ENCODE results near the gene RABEP1. TPM values are rescaled to one million over a fixed set of nuclear protein-coding genes. Genes with fewer than 3 reads are reported as not detected.

Gene RABEP1
- polyA plus RNA-seq, 1 of the 3 experiments (the other 2 are of a cell fraction), result 9.7 TPM

DNA sequence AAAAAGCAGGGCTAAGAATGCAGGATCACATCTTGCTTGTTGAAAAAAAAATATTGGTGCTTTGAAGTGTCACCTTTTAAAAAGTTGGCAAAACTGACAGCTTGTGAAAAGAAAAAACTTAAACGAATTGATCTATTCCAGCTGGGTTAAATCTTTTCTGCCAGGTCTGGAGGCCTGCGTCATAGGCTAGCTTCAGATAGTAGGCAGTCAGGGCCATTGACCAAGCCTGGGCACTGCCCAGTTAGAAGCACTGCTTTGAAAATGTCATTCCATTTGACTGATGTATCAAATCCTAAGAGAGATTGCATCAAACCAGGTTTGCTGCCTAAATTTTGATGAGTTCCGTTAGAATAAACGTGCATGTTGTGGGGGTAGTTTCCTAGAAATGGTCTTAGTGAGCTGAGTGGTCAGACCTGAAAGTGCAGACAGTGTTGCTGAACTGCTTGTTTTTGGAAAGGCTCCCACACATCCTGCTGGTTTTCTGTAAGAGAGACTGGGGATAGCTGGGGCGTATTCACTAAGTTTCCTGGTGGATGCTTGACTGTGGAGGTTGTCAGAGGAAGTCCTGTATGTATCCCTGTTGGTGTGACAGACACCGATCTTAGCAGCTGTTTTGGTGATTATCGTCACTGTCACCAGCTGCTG lies 98.5 kb downstream of the RABEP1 start:
- Histone ChIP-seq H3K4me1 (ENCODE audit: control insufficient read depth in 1 of 2, insufficient read depth in 2 of 2, low read depth in 1 of 2, low read length in 1 of 2) (no peaks in the 10 kb centered on the region), H3F3A (replicated peaks; ENCODE audit: insufficient read depth) (peaks cover 15% of the 10 kb centered on the region), H3K4me3 (ENCODE audit: low read depth in 2 of 2, low read length in 1 of 2) (no peak overlapping the region), H3K27me3 (ENCODE audit: insufficient read depth) (no peaks in the 10 kb centered on the region), H3K36me3 (replicated peaks in 1 of 2; ENCODE audit: control insufficient read depth in 1 of 2, insufficient read depth in 2 of 2, low read length in 1 of 2) (peaks cover 70 to 75% of the 10 kb centered on the region in 2 experiments), H3K9me3 (no peaks in the 10 kb centered on the region), H3K4me2 (no peak overlapping the region), H3K79me2 (ENCODE audit: insufficient read depth) (no peaks in the 10 kb centered on the region), H2AFZ (ENCODE audit: low read depth) (no peak overlapping the region), H3K9ac (no peak overlapping the region), H3K9me2 (no peaks in the 10 kb centered on the region), H3K27ac (ENCODE audit: low read depth in 2 of 2, low read length in 1 of 2) (no peak overlapping the region; a peak in 1 of 4 replicates), H4K20me1 (ENCODE audit: insufficient read depth) (no peaks in the 10 kb centered on the region)
- CTCF ChIA-PET, result interaction anchor here (1.4 kb wide), 1 partner anchor 9 kb away, joined by 3 read pairs; no protein-coding TSS in a partner anchor
- WGBS (ENCODE audit: low lambda C conversion rate), result 88% methylated on average over 7 of the region's 7 CpGs
- POLR2A ChIA-PET, result interaction anchor here (0.6 to 0.9 kb wide), 3 partner anchors 15 to 268 kb away, joined by 3 to 4 read pairs (median 4); no protein-coding TSS in a partner anchor
- TF ChIP-seq, protein P1, sequence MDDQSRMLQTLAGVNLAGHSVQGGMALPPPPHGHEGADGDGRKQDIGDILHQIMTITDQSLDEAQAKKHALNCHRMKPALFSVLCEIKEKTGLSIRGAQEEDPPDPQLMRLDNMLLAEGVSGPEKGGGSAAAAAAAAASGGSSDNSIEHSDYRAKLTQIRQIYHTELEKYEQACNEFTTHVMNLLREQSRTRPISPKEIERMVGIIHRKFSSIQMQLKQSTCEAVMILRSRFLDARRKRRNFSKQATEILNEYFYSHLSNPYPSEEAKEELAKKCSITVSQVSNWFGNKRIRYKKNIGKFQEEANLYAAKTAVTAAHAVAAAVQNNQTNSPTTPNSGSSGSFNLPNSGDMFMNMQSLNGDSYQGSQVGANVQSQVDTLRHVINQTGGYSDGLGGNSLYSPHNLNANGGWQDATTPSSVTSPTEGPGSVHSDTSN (IDR thresholded peaks at IDR 0.05), result no peak
- TF ChIP-seq FOXM1 (IDR thresholded peaks at IDR 0.05; ENCODE audit: low read depth), result no peak
- TF ChIP-seq NRF1 (IDR thresholded peaks at IDR 0.05; ENCODE audit: low read depth, low read length), result no peak
- no peak for TF ChIP-seq RCOR1 (IDR thresholded peaks at IDR 0.05; ENCODE audit: low read length)
- TF ChIP-seq, protein P2, sequence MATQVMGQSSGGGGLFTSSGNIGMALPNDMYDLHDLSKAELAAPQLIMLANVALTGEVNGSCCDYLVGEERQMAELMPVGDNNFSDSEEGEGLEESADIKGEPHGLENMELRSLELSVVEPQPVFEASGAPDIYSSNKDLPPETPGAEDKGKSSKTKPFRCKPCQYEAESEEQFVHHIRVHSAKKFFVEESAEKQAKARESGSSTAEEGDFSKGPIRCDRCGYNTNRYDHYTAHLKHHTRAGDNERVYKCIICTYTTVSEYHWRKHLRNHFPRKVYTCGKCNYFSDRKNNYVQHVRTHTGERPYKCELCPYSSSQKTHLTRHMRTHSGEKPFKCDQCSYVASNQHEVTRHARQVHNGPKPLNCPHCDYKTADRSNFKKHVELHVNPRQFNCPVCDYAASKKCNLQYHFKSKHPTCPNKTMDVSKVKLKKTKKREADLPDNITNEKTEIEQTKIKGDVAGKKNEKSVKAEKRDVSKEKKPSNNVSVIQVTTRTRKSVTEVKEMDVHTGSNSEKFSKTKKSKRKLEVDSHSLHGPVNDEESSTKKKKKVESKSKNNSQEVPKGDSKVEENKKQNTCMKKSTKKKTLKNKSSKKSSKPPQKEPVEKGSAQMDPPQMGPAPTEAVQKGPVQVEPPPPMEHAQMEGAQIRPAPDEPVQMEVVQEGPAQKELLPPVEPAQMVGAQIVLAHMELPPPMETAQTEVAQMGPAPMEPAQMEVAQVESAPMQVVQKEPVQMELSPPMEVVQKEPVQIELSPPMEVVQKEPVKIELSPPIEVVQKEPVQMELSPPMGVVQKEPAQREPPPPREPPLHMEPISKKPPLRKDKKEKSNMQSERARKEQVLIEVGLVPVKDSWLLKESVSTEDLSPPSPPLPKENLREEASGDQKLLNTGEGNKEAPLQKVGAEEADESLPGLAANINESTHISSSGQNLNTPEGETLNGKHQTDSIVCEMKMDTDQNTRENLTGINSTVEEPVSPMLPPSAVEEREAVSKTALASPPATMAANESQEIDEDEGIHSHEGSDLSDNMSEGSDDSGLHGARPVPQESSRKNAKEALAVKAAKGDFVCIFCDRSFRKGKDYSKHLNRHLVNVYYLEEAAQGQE (IDR thresholded peaks at IDR 0.05; ENCODE audit: low read depth, low read length), result no peak
- no peak for TF ChIP-seq CHD2 (IDR thresholded peaks at IDR 0.05; ENCODE audit: low read length, partially characterized antibody)
- no peak for DNase-seq

DNA sequence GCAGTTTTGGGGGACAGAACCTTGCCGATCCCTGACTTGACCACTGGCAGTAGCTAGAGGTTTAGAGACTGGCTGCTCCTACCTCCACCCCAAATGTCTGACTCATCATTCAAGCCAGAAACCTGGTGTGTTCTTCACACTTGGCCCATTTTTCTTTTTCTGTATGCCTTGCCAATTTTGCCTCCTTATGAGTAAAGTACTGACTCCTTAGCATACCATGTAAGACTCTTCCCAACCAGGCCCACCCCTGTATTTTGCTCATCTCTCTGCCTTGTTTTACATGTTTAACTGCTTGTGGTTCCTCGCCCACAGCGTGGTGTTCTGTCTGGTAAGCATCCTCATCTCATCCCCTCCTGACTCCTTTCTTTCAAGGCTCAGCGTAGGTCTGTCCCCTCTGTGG lies 99.5 kb downstream of the RABEP1 start:
- Histone ChIP-seq H3K36me3 (replicated peaks in 1 of 2; ENCODE audit: control insufficient read depth in 1 of 2, insufficient read depth in 2 of 2, low read length in 1 of 2) (peaks cover 80 to 84% of the 10 kb centered on the region in 2 experiments), H4K20me1 (ENCODE audit: insufficient read depth) (no peaks in the 10 kb centered on the region), H3K4me3 (ENCODE audit: low read depth in 2 of 2, low read length in 1 of 2) (no peak overlapping the region), H3K9me3 (no peaks in the 10 kb centered on the region), H3K27me3 (ENCODE audit: insufficient read depth) (no peaks in the 10 kb centered on the region), H3K9ac (no peak overlapping the region), H3K27ac (ENCODE audit: low read depth in 2 of 2, low read length in 1 of 2) (peak overlapping the region in 1 of 2 experiments; percentile 28; a peak in 1 of 4 replicates), H3K4me1 (ENCODE audit: control insufficient read depth in 1 of 2, insufficient read depth in 2 of 2, low read depth in 1 of 2, low read length in 1 of 2) (no peaks in the 10 kb centered on the region), H3K79me2 (ENCODE audit: insufficient read depth) (no peaks in the 10 kb centered on the region), H3F3A (replicated peaks; ENCODE audit: insufficient read depth) (peaks cover 12% of the 10 kb centered on the region), H3K9me2 (no peaks in the 10 kb centered on the region), H3K4me2 (no peak overlapping the region), H2AFZ (ENCODE audit: low read depth) (no peak overlapping the region)
- CTCF ChIA-PET, result no interaction called here
- no peak for DNase-seq
- WGBS (ENCODE audit: low lambda C conversion rate), result 94% methylated on average over 4 of the region's 4 CpGs
- POLR2A ChIA-PET, result no interaction called here
- TF ChIP-seq, protein P2 (IDR thresholded peaks at IDR 0.05; ENCODE audit: low read depth, low read length), result no peak
- TF ChIP-seq EP300 (IDR thresholded peaks at IDR 0.05; ENCODE audit: borderline replicate concordance in 1 of 2, low read depth in 1 of 2, low read length in 1 of 2), result no peak
- TF ChIP-seq RXRA (IDR thresholded peaks at IDR 0.05; ENCODE audit: borderline replicate concordance, low read depth), result no peak
- no peak for TF ChIP-seq EZH2phosphoT487 (IDR thresholded peaks at IDR 0.05; ENCODE audit: borderline replicate concordance, low read depth)
- TF ChIP-seq NRF1 (IDR thresholded peaks at IDR 0.05; ENCODE audit: low read depth, low read length), result no peak
- no peak for TF ChIP-seq CHD2 (IDR thresholded peaks at IDR 0.05; ENCODE audit: low read length, partially characterized antibody)
- no peak for TF ChIP-seq JUND (IDR thresholded peaks at IDR 0.05)
- TF ChIP-seq RAD21 (IDR thresholded peaks at IDR 0.05; ENCODE audit: low read length), result no peak
- TF ChIP-seq, protein P3, sequence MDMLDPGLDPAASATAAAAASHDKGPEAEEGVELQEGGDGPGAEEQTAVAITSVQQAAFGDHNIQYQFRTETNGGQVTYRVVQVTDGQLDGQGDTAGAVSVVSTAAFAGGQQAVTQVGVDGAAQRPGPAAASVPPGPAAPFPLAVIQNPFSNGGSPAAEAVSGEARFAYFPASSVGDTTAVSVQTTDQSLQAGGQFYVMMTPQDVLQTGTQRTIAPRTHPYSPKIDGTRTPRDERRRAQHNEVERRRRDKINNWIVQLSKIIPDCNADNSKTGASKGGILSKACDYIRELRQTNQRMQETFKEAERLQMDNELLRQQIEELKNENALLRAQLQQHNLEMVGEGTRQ (IDR thresholded peaks at IDR 0.05; ENCODE audit: borderline replicate concordance, low read depth, low read length), result no peak
- TF ChIP-seq, protein P1 (IDR thresholded peaks at IDR 0.05), result no peak
- TF ChIP-seq TEAD4 (IDR thresholded peaks at IDR 0.05; ENCODE audit: borderline replicate concordance, insufficient read depth), result no peak
- no peak for TF ChIP-seq ELF1 (IDR thresholded peaks at IDR 0.05)
- no peak for TF ChIP-seq TCF12 (IDR thresholded peaks at IDR 0.05)
